Left ventricle myocardium inferior (tissue), 1 donor: ENCODE results near the gene CTSW. TPM values are rescaled to one million over a fixed set of nuclear protein-coding genes. Genes with fewer than 3 reads are reported as not detected.

Experiments used
- DNase-seq: peaks from one replicate; pipeline ENCODE4 v3.0.0-alpha.2; 2020
- H3K27ac ChIP-seq: fragments of 200-600 bp; replicated peaks from 2 replicates; pipeline ENCODE4 v1.8.0; 2021
- H3K27me3 ChIP-seq: fragments of 200-600 bp; 2 replicates; pipeline ENCODE4 v1.8.0; 2021; ENCODE audit warnings: low read depth
- H3K36me3 ChIP-seq: fragments of 200-600 bp; 2 replicates; pipeline ENCODE4 v1.8.0; 2021
- H3K4me1 ChIP-seq: fragments of 200-600 bp; 2 replicates; pipeline ENCODE4 v1.8.0; 2021
- H3K4me3 ChIP-seq: fragments of 200-600 bp; 2 replicates; pipeline ENCODE4 v1.8.0; 2021; ENCODE audit warnings: mild to moderate bottlenecking, moderate library complexity
- H3K9me3 ChIP-seq: fragments of 200-600 bp; replicated peaks from 2 replicates; pipeline ENCODE4 v1.8.0; 2021
- intact Hi-C: fragments of 100-400 bp; cut with micrococcal nuclease; formaldehyde crosslinking; loops from one replicate; pipeline ENCODE4 v1.11.0; 2022
- total RNA-seq: library from RNA; stranded (reverse); fragmentation: NEBNext Ultra II Directional; extraction: Animal tissue kit (Norgen Biotek cat#: 25700); gene quantifications from one replicate; pipeline ENCODE4 v1.2.1, GENCODE V29; 2021
- TF ChIP-seq, protein P1 (sequence below): fragments of 200-600 bp; IDR thresholded peaks from 2 replicates; pipeline ENCODE4 v1.8.0; 2021; ENCODE audit warnings: antibody characterized with exemption, mild to moderate bottlenecking, borderline replicate concordance
- donor health status: DM: no; HTN: yes; CAD: no; lungs with severe emphysema.

CTSW gene
- total RNA-seq, 1 donor from 2014 or later, result 0.49 TPM

DNA sequence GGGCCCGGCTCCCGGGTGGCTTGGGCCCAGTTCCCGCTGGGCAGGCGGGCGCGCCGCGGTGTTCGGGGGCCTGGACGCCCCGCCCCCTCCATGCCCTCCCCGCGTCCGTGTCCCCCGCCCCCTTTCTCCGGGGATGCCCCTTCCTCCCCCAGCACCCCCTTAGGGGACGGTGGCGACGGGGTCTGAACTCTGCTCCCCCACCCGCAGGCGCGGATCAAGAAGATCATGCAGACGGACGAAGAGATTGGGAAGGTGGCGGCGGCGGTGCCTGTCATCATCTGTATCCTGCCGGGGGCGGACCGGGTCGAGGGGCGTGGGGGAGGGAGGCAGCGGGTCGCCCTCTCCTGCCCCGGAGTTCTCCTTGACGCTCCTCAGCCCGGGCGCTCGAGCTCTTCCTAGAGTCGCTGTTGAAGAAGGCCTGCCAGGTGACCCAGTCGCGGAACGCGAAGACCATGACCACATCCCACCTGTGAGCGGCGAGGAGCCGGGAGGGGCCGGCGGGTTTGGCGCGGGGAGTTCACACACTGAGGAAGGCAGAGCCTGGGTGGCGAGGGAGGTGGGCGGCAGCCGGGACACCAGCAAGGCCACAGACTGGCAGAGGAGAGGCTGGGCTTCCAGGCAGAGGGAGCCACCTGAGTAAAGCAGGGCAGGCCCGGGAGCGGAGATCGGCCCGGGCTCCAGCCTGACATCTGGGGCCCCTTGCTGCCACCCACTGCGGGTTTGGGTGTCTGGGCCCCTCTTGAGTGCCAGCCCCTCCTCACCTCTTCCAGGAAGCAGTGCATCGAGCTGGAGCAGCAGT is 40.1 kb downstream of the CTSW start:
- no peak for DNase-seq

DNA sequence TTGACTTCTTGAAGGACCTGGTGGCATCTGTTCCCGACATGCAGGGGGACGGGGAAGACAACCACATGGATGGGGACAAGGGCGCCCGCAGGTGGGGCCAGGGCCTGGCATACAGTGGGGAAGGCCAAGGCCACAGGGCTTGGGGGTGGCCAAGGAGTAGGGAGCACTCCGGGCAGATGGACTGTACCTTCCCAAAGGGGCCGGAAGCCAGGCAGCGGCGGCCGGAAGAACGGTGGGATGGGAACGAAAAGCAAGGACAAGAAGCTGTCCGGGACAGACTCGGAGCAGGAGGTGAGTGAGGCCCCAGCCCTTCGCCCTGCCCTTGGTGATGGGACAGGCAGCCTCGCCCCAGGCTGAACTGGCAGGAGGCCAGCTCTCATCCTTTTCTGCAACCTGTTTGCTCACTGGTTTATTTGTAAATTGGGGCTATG is 40.8 kb downstream of the CTSW start:
- TF ChIP-seq, protein P1, sequence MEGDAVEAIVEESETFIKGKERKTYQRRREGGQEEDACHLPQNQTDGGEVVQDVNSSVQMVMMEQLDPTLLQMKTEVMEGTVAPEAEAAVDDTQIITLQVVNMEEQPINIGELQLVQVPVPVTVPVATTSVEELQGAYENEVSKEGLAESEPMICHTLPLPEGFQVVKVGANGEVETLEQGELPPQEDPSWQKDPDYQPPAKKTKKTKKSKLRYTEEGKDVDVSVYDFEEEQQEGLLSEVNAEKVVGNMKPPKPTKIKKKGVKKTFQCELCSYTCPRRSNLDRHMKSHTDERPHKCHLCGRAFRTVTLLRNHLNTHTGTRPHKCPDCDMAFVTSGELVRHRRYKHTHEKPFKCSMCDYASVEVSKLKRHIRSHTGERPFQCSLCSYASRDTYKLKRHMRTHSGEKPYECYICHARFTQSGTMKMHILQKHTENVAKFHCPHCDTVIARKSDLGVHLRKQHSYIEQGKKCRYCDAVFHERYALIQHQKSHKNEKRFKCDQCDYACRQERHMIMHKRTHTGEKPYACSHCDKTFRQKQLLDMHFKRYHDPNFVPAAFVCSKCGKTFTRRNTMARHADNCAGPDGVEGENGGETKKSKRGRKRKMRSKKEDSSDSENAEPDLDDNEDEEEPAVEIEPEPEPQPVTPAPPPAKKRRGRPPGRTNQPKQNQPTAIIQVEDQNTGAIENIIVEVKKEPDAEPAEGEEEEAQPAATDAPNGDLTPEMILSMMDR, result no peak
- Histone ChIP-seq H3K4me1 (peaks cover 53% of the 10 kb centered on the region), H3K4me3 (peak overlapping the region; percentile 100), H3K27ac (peak overlapping the region; percentile 88), H3K9me3 (no peaks in the 10 kb centered on the region), H3K27me3 (no peaks in the 10 kb centered on the region), H3K36me3 (peaks cover 32% of the 10 kb centered on the region)
- DNase-seq, result peak; percentile 24
- intact Hi-C loops, result no loop called here

More for the DNA sequence above, 40.1 kb downstream of the CTSW start:
- intact Hi-C loops, result no loop called here
- Histone ChIP-seq H3K36me3 (peaks cover 32% of the 10 kb centered on the region), H3K9me3 (no peaks in the 10 kb centered on the region), H3K4me1 (peaks cover 59% of the 10 kb centered on the region), H3K27me3 (no peaks in the 10 kb centered on the region), H3K27ac (peak overlapping the region; percentile 88), H3K4me3 (peak overlapping the region; percentile 100)
- TF ChIP-seq, protein P1, result no peak

DNA sequence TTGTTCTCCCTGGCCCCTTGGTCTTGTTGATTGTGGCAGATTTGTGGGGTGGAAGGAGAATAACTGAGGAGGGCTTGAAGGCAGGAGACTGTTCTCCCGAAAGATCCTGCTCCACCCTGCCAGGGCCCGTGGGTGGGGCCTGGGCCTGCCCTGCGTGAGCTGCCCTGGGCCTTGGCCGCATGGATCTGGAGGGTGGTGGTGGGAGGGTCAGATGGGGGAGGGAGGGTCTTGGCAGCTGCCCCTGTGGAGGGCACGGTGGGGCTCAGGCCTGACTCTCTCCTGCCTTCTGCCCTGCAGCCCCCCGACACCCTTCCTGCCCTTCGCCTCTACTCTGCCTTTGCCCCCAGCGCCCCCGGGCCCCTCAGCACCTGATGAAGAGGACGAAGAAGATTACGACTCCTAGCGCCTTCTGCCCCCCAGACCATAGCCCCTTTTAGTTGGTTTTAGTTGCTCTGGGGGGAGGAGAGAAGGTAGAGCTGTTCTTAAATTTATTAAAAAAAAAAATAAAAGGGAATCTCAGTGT is 41.5 kb downstream of the CTSW start:
- peaks cover 32% of the 10 kb centered on the region for H3K36me3 ChIP-seq
- no peak overlapping the region for H3K27ac ChIP-seq
- H3K4me3 ChIP-seq, result peak overlapping the region; percentile 100
- peaks cover 46% of the 10 kb centered on the region for H3K4me1 ChIP-seq
- DNase-seq, result no peak
- TF ChIP-seq, protein P1, result no peak
- intact Hi-C loops, result no loop called here
- H3K9me3 ChIP-seq, result no peaks in the 10 kb centered on the region
- no peaks in the 10 kb centered on the region for H3K27me3 ChIP-seq

DNA sequence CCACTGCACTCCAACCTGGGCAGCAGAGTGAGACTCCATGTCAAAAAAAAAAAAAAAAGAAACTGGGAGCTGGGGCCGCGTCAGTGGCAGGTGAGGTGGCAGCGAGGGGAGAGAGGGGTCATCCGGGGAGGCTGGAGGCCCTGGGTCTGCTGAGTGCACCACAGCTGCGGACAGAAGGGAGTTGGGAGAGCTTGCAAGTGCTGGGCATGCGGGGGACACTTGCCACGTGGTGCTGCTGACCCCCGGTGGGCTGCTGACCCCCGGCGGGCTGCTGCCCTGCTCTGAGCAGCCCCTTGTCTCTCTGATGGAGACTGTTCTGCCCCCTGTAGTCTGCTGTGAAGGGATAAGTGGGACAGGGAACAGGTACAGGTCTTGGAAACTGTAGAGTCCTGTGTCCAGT is 42.2 kb downstream of the CTSW start:
- intact Hi-C loops, result no loop called here

DNA sequence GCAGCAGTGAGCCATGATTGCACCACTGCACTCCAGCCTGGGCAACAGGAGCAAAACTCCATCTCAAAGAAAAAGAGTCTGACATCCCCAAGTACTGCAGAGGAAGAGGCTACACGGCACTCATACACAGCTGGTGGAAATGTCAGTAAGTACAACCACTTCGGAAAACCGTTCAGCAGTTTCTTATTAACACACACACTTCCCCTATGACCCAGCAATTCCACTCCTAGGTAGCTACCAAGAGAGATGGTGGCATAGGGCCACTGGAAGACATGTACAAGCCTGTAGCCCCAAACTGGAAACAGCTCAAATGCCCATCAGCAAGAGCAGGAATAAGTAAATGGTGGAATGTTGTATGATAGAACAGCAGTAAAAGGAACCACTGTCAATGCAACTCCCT is 42.9 kb downstream of the CTSW start:
- H3K9me3 ChIP-seq, result no peaks in the 10 kb centered on the region
- TF ChIP-seq, protein P1, result no peak
- no peaks in the 10 kb centered on the region for H3K27me3 ChIP-seq
- no peak overlapping the region for H3K27ac ChIP-seq
- H3K36me3 ChIP-seq, result peaks cover 27% of the 10 kb centered on the region
- peaks cover 32% of the 10 kb centered on the region for H3K4me1 ChIP-seq
- no peak overlapping the region for H3K4me3 ChIP-seq
- DNase-seq, result no peak
- intact Hi-C loops, result no loop called here

More for the DNA sequence above, 42.2 kb downstream of the CTSW start:
- Histone ChIP-seq H3K36me3 (peaks cover 32% of the 10 kb centered on the region), H3K4me1 (peaks cover 38% of the 10 kb centered on the region), H3K27ac (no peak overlapping the region), H3K9me3 (no peaks in the 10 kb centered on the region), H3K27me3 (no peaks in the 10 kb centered on the region), H3K4me3 (no peak overlapping the region)
- no peak for DNase-seq
- TF ChIP-seq, protein P1, result no peak
